Transverse colon (tissue), 4 donors: ENCODE measurements around the gene KRT4.

Experiments used
- POLR2A ChIP-seq: fragments of 450-650 bp; IDR thresholded peaks from one replicate; pipeline ENCODE4 v1.6.1; 2016; ENCODE audit warnings: antibody characterized with exemption, mild to moderate bottlenecking, moderate library complexity
- POLR2AphosphoS5 ChIP-seq, 3 donors: sonication (generic); formaldehyde crosslinking; IDR thresholded peaks; one replicate each; pipeline ENCODE4 v1.6.1; 2016; ENCODE audit warnings: antibody characterized with exemption in 3 of 3
- TF ChIP-seq, protein P1 (sequence below), 5 experiments: fragments of 200-600 bp in 3 of 5; fragments of 450-650 bp in 2 of 5; sonication (generic) in 3 of 5; IDR thresholded peaks; 1 replicate in 2 of 5; 2 replicates in 3 of 5; pipeline ENCODE4 v1.5.1; 2016 to 2017; ENCODE audit warnings: antibody characterized with exemption in 5 of 5, inconsistent platforms in 3 of 5, mild to moderate bottlenecking in 2 of 5, moderate library complexity in 1 of 5

DNA sequence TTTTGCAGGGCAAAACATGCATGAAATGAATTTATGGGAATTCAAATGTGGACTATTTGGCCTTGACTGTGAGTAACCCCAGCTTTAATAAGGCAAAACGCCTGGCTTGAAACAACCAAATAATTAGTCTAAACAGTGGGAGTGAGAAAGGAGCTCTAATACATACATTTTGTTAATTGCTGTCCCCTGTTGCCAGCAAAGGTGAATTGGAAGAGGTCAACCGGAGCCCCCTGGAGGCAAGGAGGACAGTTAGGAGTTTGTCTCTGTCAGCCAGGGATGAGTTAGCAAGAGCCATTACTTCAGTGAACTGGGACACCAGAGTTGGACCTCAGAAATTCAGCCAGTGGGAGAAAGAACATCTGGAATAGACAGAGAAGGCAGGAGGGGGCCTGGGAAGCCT is 54.2 kb downstream of the KRT4 start:
- TF ChIP-seq, protein P1, sequence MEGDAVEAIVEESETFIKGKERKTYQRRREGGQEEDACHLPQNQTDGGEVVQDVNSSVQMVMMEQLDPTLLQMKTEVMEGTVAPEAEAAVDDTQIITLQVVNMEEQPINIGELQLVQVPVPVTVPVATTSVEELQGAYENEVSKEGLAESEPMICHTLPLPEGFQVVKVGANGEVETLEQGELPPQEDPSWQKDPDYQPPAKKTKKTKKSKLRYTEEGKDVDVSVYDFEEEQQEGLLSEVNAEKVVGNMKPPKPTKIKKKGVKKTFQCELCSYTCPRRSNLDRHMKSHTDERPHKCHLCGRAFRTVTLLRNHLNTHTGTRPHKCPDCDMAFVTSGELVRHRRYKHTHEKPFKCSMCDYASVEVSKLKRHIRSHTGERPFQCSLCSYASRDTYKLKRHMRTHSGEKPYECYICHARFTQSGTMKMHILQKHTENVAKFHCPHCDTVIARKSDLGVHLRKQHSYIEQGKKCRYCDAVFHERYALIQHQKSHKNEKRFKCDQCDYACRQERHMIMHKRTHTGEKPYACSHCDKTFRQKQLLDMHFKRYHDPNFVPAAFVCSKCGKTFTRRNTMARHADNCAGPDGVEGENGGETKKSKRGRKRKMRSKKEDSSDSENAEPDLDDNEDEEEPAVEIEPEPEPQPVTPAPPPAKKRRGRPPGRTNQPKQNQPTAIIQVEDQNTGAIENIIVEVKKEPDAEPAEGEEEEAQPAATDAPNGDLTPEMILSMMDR (IDR thresholded peaks at IDR 0.05) = no peak
- TF ChIP-seq POLR2A (no peak), POLR2AphosphoS5 (IDR thresholded peaks at IDR 0.05) (no peak)
